Ovary (tissue), 3 donors: Measurements from ENCODE around the gene RANBP2.
"Not testable (repeated sequence)": the region's sequence is repeated elsewhere in the genome, so short reads cannot be mapped to it uniquely, and the experiment has no call there.

ENCODE experiments used
- CTCF ChIP-seq, 3 donors: fragments of 450-650 bp in 2 of 3; fragments of 200-600 bp in 1 of 3; IDR thresholded peaks; one replicate each; pipeline versions ENCODE4 v1.5.1 to v1.8.0; 2016 to 2022; ENCODE audit warnings: antibody characterized with exemption in 3 of 3, mild to moderate bottlenecking in 1 of 3
- EP300 ChIP-seq: sonication (generic); formaldehyde crosslinking; IDR thresholded peaks from one replicate; pipeline ENCODE4 v1.6.1; 2017; ENCODE audit warnings: antibody characterized with exemption
- POLR2A ChIP-seq: fragments of 450-650 bp; IDR thresholded peaks from one replicate; pipeline ENCODE4 v1.6.1; 2017; ENCODE audit warnings: antibody characterized with exemption, mild to moderate bottlenecking, moderate library complexity
- donor health status: DM: no; HTN: no; CAD: no.

- TF ChIP-seq CTCF (IDR thresholded peaks at IDR 0.05); POLR2A; EP300: not testable (repeated sequence)
Observed at GRCh38 chr2:108734656-108735055, 15.4 kb downstream of the RANBP2 start.
